ENCODE data around the gene INPP5A. TPM values are rescaled to one million over a fixed set of nuclear protein-coding genes. Genes with fewer than 3 reads are reported as not detected.
"Not testable (repeated sequence)": the region's sequence is repeated elsewhere in the genome, so short reads cannot be mapped to it uniquely, and the experiment has no call there.

Gene INPP5A
- polyA plus RNA-seq, 2 donors, result 9.2 to 12.7 TPM

GRCh38 chr10:132571650-132572544, 34.3 kb downstream of the INPP5A start:
- H3K36me3 ChIP-seq (ENCODE audit: control insufficient read depth in 2 of 2, insufficient read depth in 2 of 2, low read length in 1 of 2), result no peaks in the 10 kb centered on the region
- no peaks in the 10 kb centered on the region for H3K27me3 ChIP-seq (ENCODE audit: control insufficient read depth in 1 of 2, insufficient read depth in 2 of 2, low read length in 2 of 2)
- WGBS, 2 donors, result 27 to 33% methylated on average over 22 to 23 of the region's 23 CpGs
- H3K9me3 ChIP-seq (ENCODE audit: control insufficient read depth in 2 of 2, insufficient read depth in 1 of 2, low read depth in 1 of 2, low read length in 1 of 2), result no peaks in the 10 kb centered on the region
- H3K4me3 ChIP-seq (ENCODE audit: low read depth in 1 of 2, low read length in 2 of 2), result no peak overlapping the region
- H3K27ac ChIP-seq (ENCODE audit: low read depth in 2 of 2, low read length in 1 of 2), result peak overlapping the region; percentile 24 to 38
- H3K4me1 ChIP-seq (ENCODE audit: control insufficient read depth in 2 of 2, insufficient read depth in 2 of 2, low read length in 1 of 2), result peaks cover 18 to 34% of the 10 kb centered on the region in 2 donors

GRCh38 chr10:132572545-132572937, 35.0 kb downstream of the INPP5A start:
- Histone ChIP-seq H3K36me3 (ENCODE audit: control insufficient read depth in 2 of 2, insufficient read depth in 2 of 2, low read length in 1 of 2) (no peaks in the 10 kb centered on the region), H3K4me1 (ENCODE audit: control insufficient read depth in 2 of 2, insufficient read depth in 2 of 2, low read length in 1 of 2) (peaks cover 19 to 35% of the 10 kb centered on the region in 2 donors), H3K27ac (ENCODE audit: low read depth in 2 of 2, low read length in 1 of 2) (peak overlapping the region in 1 of 2 donors; percentile 24), H3K4me3 (ENCODE audit: low read depth in 1 of 2, low read length in 2 of 2) (no peak overlapping the region), H3K9me3 (ENCODE audit: control insufficient read depth in 2 of 2, insufficient read depth in 1 of 2, low read depth in 1 of 2, low read length in 1 of 2) (no peaks in the 10 kb centered on the region), H3K27me3 (ENCODE audit: control insufficient read depth in 1 of 2, insufficient read depth in 2 of 2, low read length in 2 of 2) (no peaks in the 10 kb centered on the region)
- WGBS, 2 donors, result 33 to 47% methylated on average over 7 of the region's 7 CpGs

GRCh38 chr10:132572946-132573345, 35.4 kb downstream of the INPP5A start:
- H3K36me3 ChIP-seq (ENCODE audit: control insufficient read depth in 2 of 2, insufficient read depth in 2 of 2, low read length in 1 of 2); H3K4me3 ChIP-seq (ENCODE audit: low read depth in 1 of 2, low read length in 2 of 2); H3K27me3 ChIP-seq (ENCODE audit: control insufficient read depth in 1 of 2, insufficient read depth in 2 of 2, low read length in 2 of 2); H3K27ac ChIP-seq (ENCODE audit: low read depth in 2 of 2, low read length in 1 of 2); H3K9me3 ChIP-seq (ENCODE audit: control insufficient read depth in 2 of 2, insufficient read depth in 1 of 2, low read depth in 1 of 2, low read length in 1 of 2): not testable (repeated sequence)
- 93 to 97% methylated on average over 12 of the region's 12 CpGs for WGBS, 2 donors
- H3K4me1 ChIP-seq (ENCODE audit: control insufficient read depth in 2 of 2, insufficient read depth in 2 of 2, low read length in 1 of 2), result peaks cover 19 to 37% of the 10 kb centered on the region in 2 donors

- Histone ChIP-seq H3K9me3 (ENCODE audit: control insufficient read depth in 2 of 2, insufficient read depth in 1 of 2, low read depth in 1 of 2, low read length in 1 of 2) (no peaks in the 10 kb centered on the region), H3K4me1 (ENCODE audit: control insufficient read depth in 2 of 2, insufficient read depth in 2 of 2, low read length in 1 of 2) (peaks cover 25 to 40% of the 10 kb centered on the region in 2 donors), H3K4me3 (ENCODE audit: low read depth in 1 of 2, low read length in 2 of 2) (no peak overlapping the region)
These were observed 36.7 kb downstream of the INPP5A start for GRCh38 chr10:132574288-132574687.

GRCh38 chr10:132574783-132575319, 37.3 kb downstream of the INPP5A start:
- no peak overlapping the region for H3K4me3 ChIP-seq (ENCODE audit: low read depth in 1 of 2, low read length in 2 of 2)
- peaks cover 25 to 40% of the 10 kb centered on the region in 2 donors for H3K4me1 ChIP-seq (ENCODE audit: control insufficient read depth in 2 of 2, insufficient read depth in 2 of 2, low read length in 1 of 2)
- peak overlapping the region in 1 of 2 donors; percentile 67 for H3K27ac ChIP-seq (ENCODE audit: low read depth in 2 of 2, low read length in 1 of 2)
- H3K27me3 ChIP-seq (ENCODE audit: control insufficient read depth in 1 of 2, insufficient read depth in 2 of 2, low read length in 2 of 2), result no peaks in the 10 kb centered on the region
- 57 to 59% methylated on average over 19 of the region's 19 CpGs for WGBS, 2 donors
- no peaks in the 10 kb centered on the region for H3K36me3 ChIP-seq (ENCODE audit: control insufficient read depth in 2 of 2, insufficient read depth in 2 of 2, low read length in 1 of 2)
- H3K9me3 ChIP-seq (ENCODE audit: control insufficient read depth in 2 of 2, insufficient read depth in 1 of 2, low read depth in 1 of 2, low read length in 1 of 2), result no peaks in the 10 kb centered on the region

More at GRCh38 chr10:132574288-132574687, 36.7 kb downstream of the INPP5A start:
- WGBS, 2 donors, result 96 to 98% methylated on average over 8 of the region's 8 CpGs
- Histone ChIP-seq H3K36me3 (ENCODE audit: control insufficient read depth in 2 of 2, insufficient read depth in 2 of 2, low read length in 1 of 2) (no peaks in the 10 kb centered on the region), H3K27me3 (ENCODE audit: control insufficient read depth in 1 of 2, insufficient read depth in 2 of 2, low read length in 2 of 2) (no peaks in the 10 kb centered on the region), H3K27ac (ENCODE audit: low read depth in 2 of 2, low read length in 1 of 2) (no peak overlapping the region)

GRCh38 chr10:132575320-132576201, 38.0 kb downstream of the INPP5A start:
- 20 to 27% methylated on average over 21 of the region's 21 CpGs for WGBS, 2 donors
- Histone ChIP-seq H3K27me3 (ENCODE audit: control insufficient read depth in 1 of 2, insufficient read depth in 2 of 2, low read length in 2 of 2) (no peaks in the 10 kb centered on the region), H3K4me3 (ENCODE audit: low read depth in 1 of 2, low read length in 2 of 2) (no peak overlapping the region), H3K27ac (ENCODE audit: low read depth in 2 of 2, low read length in 1 of 2) (peak overlapping the region in 1 of 2 donors; percentile 67), H3K4me1 (ENCODE audit: control insufficient read depth in 2 of 2, insufficient read depth in 2 of 2, low read length in 1 of 2) (peaks cover 25 to 40% of the 10 kb centered on the region in 2 donors), H3K36me3 (ENCODE audit: control insufficient read depth in 2 of 2, insufficient read depth in 2 of 2, low read length in 1 of 2) (no peaks in the 10 kb centered on the region), H3K9me3 (ENCODE audit: control insufficient read depth in 2 of 2, insufficient read depth in 1 of 2, low read depth in 1 of 2, low read length in 1 of 2) (no peaks in the 10 kb centered on the region)

- Histone ChIP-seq H3K9me3 (ENCODE audit: control insufficient read depth in 2 of 2, insufficient read depth in 1 of 2, low read depth in 1 of 2, low read length in 1 of 2) (no peaks in the 10 kb centered on the region), H3K4me3 (ENCODE audit: low read depth in 1 of 2, low read length in 2 of 2) (no peak overlapping the region), H3K36me3 (ENCODE audit: control insufficient read depth in 2 of 2, insufficient read depth in 2 of 2, low read length in 1 of 2) (no peaks in the 10 kb centered on the region), H3K4me1 (ENCODE audit: control insufficient read depth in 2 of 2, insufficient read depth in 2 of 2, low read length in 1 of 2) (peaks cover 21 to 28% of the 10 kb centered on the region in 2 donors), H3K27ac (ENCODE audit: low read depth in 2 of 2, low read length in 1 of 2) (no peak overlapping the region), H3K27me3 (ENCODE audit: control insufficient read depth in 1 of 2, insufficient read depth in 2 of 2, low read length in 2 of 2) (no peaks in the 10 kb centered on the region)
- WGBS, 2 donors, result 83 to 84% methylated on average over 18 to 19 of the region's 19 CpGs
These were observed 39.2 kb downstream of the INPP5A start for GRCh38 chr10:132576671-132577349.

- WGBS, 2 donors, result 67 to 83% methylated on average over 16 of the region's 16 CpGs
- H3K36me3 ChIP-seq (ENCODE audit: control insufficient read depth in 2 of 2, insufficient read depth in 2 of 2, low read length in 1 of 2), result no peaks in the 10 kb centered on the region
- peaks cover 15 to 23% of the 10 kb centered on the region in 2 donors for H3K4me1 ChIP-seq (ENCODE audit: control insufficient read depth in 2 of 2, insufficient read depth in 2 of 2, low read length in 1 of 2)
- H3K27ac ChIP-seq (ENCODE audit: low read depth in 2 of 2, low read length in 1 of 2), result no peak overlapping the region
- no peaks in the 10 kb centered on the region for H3K9me3 ChIP-seq (ENCODE audit: control insufficient read depth in 2 of 2, insufficient read depth in 1 of 2, low read depth in 1 of 2, low read length in 1 of 2)
- H3K4me3 ChIP-seq (ENCODE audit: low read depth in 1 of 2, low read length in 2 of 2), result no peak overlapping the region
- H3K27me3 ChIP-seq (ENCODE audit: control insufficient read depth in 1 of 2, insufficient read depth in 2 of 2, low read length in 2 of 2), result no peaks in the 10 kb centered on the region
These were observed 39.9 kb downstream of the INPP5A start for GRCh38 chr10:132577350-132578003.

Measured in esophagus (tissue), 2 donors.